ENCODE results near the gene LNPEP. TPM values are rescaled to one million over a fixed set of nuclear protein-coding genes. Genes with fewer than 3 reads are reported as not detected.
"Not testable (repeated sequence)": the region's sequence is repeated elsewhere in the genome, so short reads cannot be mapped to it uniquely, and the experiment has no call there.

LNPEP gene
- polyA plus RNA-seq, 3 donors = 23.4 to 28.4 (median 25.1) TPM

DNA sequence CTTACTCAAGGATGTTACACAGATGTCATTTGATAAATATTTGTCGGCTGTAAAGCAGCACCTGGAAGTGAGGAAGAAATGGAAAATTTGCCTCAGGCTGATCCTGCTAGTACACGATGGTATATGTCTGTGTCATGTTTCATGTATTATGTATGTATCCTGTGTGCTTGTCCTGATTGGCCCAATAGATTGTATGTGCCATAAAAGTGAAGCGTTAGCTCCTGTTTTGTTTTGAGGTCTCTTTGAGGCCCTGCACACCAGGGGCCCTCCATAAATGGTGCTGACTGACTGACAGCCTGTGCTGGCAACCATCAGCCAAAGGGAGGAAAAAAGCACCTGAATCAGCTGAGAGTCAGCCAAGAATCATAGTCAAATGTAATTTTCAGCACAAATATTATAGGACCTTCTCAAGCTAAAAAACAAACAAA, 11.8 kb upstream of the LNPEP start:
- DNase-seq (ENCODE audit: extremely low read depth in 1 of 11, low read depth in 9 of 11, low spot score in 4 of 11) = no peak

DNA sequence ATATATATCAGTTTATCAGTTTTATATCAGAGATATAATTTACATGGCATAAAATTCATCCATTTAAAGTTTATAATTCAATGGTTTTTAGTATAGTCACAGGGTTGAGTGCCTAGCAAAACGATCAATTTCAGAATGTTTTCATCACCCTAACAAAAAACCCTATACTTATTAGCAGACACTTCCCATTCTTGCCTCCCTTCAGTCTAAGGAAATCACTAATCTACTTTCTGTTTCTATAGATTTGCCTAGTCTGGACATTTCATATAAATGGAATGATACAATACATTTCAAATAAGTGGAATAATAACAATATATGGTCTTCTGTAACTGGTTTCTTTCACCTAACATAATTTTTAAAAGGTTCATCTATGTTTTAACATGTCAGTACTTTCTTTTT, 9.6 kb upstream of the LNPEP start:
- no peak for DNase-seq (ENCODE audit: extremely low read depth in 1 of 11, low read depth in 9 of 11, low spot score in 4 of 11)

DNA sequence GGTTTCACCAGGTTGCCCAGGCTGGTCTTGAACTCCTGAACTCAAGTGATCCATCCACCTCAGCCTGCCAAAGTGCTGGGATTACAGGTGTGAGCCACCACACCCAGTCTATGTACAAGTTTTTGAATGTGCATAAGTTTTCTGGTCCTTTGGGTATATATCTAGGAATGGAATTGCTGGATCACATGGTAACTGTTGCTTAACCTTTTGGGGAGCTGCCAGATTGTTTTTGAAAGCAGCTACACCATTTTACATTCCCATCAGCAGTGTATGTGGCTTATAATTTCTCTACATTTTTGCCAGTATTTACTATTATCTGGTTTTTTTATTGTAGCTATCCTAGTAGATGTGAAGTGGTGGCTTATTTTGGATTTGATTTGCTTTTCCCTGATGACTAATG, 8.9 kb upstream of the LNPEP start:
- DNase-seq (ENCODE audit: extremely low read depth in 1 of 11, low read depth in 9 of 11, low spot score in 4 of 11) = no peak

DNA sequence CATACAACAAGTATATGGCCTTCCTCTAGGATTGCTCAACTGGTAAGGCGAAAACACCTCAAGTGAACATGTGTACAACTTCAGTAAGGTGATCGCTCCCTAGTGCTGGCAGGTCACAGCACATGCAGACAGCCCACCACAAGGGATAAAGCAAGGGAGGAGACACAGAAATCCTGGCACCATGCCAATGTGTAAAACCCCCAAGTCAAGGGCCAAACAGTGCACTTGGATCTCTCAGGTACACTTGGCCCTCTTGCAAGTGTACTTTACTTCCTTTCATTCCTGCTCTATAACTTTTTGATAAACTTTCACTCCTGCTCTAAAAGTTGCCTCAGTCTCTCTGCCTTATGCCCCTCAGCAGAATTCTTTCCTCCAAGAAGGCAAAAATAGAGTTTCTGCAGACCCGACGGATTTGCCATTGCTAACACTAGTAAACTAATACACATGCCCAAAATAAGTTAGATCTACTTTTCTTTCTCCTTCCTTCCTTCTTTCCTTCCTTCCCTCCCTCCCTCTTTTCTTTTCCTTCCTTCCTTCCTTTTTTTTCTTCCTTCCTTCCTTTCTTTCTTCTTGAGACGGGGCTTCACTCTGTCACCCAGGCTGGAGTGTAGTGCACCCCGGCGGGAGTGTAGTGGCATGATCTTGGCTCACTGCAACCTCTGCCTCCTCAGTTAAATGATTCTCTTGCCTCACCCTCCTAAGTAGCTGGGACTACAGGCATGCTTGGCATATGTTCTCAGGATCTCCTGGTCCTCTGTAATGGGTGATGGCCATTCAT, 6.8 kb upstream of the LNPEP start:
- no peak for DNase-seq (ENCODE audit: extremely low read depth in 1 of 11, low read depth in 9 of 11, low spot score in 4 of 11)

DNA sequence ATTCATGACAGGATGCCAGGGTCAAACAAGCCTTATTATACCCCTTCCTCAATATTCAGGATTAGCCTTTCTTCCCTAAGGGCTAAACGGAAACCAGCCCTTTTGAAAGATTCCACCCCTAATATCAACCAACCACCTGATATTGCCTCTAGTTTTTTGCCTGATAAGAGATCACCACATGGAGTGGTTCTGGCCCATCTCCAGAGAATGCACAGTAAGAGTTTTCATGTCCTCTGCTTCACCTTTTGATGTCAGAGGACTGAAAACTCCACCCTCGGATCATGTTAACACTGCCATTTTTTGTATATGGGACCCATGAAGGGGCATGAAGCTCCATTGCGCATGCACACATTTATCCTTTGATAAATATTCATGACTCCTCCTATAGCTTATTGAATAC, 5.8 kb upstream of the LNPEP start:
- no peak for DNase-seq (ENCODE audit: extremely low read depth in 1 of 11, low read depth in 9 of 11, low spot score in 4 of 11)

GRCh38 chr5:96930589-96930988, 5.3 kb upstream of the LNPEP start:
- DNase-seq (ENCODE audit: extremely low read depth in 1 of 11, low read depth in 9 of 11, low spot score in 4 of 11) = no peak

- DNase-seq (ENCODE audit: extremely low read depth in 1 of 11, low read depth in 9 of 11, low spot score in 4 of 11) = not testable (repeated sequence)
Observed at GRCh38 chr5:96931037-96931436, 4.8 kb upstream of the LNPEP start.

GRCh38 chr5:96931605-96932004, 4.3 kb upstream of the LNPEP start:
- no peak for DNase-seq (ENCODE audit: extremely low read depth in 1 of 11, low read depth in 9 of 11, low spot score in 4 of 11)

GRCh38 chr5:96932026-96932425, 3.9 kb upstream of the LNPEP start:
- no peak for DNase-seq (ENCODE audit: extremely low read depth in 1 of 11, low read depth in 9 of 11, low spot score in 4 of 11)

- DNase-seq (ENCODE audit: extremely low read depth in 1 of 11, low read depth in 9 of 11, low spot score in 4 of 11) = peak in 4 of 11 donors; percentile 24 to 67 (median 32)
Observed at GRCh38 chr5:96933764-96934707, 1.8 kb upstream of the LNPEP start.

DNA sequence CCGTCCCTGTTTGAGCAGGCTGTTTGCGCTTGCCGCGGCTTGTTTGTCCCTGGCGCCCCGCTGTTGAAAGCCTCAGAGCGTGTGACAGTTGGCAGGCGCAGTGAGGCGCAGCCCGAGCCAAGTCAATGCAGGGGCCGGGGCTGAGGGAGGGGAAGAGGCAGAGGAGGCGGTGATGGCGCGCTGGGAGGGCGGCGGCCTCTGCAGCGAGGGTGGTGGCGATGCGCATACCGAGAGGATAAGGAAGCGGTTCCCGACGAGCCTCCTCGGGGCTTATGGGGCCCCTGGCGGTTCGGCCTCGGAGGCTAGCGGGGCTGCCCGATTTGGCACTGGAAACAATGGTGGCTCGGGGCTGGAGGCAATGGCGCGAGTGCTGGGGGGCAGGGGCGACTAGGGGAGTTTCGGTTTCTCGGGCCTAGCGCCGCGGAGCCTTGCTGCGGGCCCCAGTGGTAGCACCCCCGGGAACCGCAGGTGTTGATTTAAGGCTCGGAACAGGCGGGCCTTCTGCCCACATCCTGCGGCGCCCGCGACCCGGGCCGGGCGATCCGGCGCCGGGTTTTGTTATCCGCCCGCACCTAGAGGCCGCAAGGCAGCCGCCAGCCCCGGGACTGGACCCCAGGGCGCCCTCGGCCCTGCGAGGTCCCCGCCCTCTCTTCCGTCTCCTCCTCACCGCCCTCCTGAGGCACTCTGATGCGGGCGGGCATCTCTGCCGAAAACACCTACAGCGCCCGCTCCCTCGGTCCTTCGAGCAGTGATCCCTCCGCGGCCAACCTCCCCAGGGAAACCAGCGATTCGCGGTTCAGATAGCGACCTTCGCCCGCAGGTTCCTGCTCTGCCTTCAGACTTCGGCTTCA, 947 bp upstream of the LNPEP start:
- DNase-seq (ENCODE audit: extremely low read depth in 1 of 11, low read depth in 9 of 11, low spot score in 4 of 11) = peak; percentile 74 to 90 (median 83)

- peak in 5 of 11 donors; percentile 15 to 41 (median 28) for DNase-seq (ENCODE audit: extremely low read depth in 1 of 11, low read depth in 9 of 11, low spot score in 4 of 11)
Observed at GRCh38 chr5:96936431-96937320, 796 bp downstream of the LNPEP start.

GRCh38 chr5:96940586-96940985, 4.7 kb downstream of the LNPEP start:
- no peak for DNase-seq (ENCODE audit: extremely low read depth in 1 of 11, low read depth in 9 of 11, low spot score in 4 of 11)

- DNase-seq (ENCODE audit: extremely low read depth in 1 of 11, low read depth in 9 of 11, low spot score in 4 of 11) = no peak
Observed at GRCh38 chr5:96941140-96941539, 5.3 kb downstream of the LNPEP start.

GRCh38 chr5:96942078-96942477, 6.2 kb downstream of the LNPEP start:
- no peak for DNase-seq (ENCODE audit: extremely low read depth in 1 of 11, low read depth in 9 of 11, low spot score in 4 of 11)

GRCh38 chr5:96942911-96943310, 7.0 kb downstream of the LNPEP start:
- no peak for DNase-seq (ENCODE audit: extremely low read depth in 1 of 11, low read depth in 9 of 11, low spot score in 4 of 11)

DNA sequence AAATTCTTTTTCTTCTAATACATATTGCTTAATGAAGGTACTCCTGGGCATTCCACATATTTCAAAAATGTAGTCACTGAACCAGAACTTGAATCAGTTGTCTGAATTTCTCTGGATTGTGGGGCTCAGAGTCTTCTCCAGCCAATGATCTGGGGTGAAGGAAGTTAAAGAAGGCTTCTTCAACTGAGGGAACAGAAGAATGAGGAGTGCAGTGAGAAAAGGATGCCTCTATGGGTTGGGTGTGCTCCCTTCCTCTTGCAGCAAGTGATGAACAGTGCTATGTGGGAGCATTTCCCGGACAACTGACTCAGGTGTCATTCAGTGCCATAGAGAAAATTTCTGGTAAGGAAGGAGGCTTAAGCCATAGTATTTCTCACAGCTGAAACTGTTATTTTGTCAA, 7.9 kb downstream of the LNPEP start:
- DNase-seq (ENCODE audit: extremely low read depth in 1 of 11, low read depth in 9 of 11, low spot score in 4 of 11) = no peak

GRCh38 chr5:96945144-96945897, 9.4 kb downstream of the LNPEP start:
- DNase-seq (ENCODE audit: extremely low read depth in 1 of 11, low read depth in 9 of 11, low spot score in 4 of 11) = no peak

All from renal cortex interstitium (tissue), 11 donors.